Activated CD4-positive, CD25-positive, alpha-beta regulatory T cell treated with anti-CD3 and anti-CD28 coated beads, Interleukin-2, amount 50 U/mL, for 72 hours (primary cell): ENCODE measurements around the gene ESF1.
"Not testable (repeated sequence)": the region's sequence is repeated elsewhere in the genome, so short reads cannot be mapped to it uniquely, and the experiment has no call there.

Experiments used
- DNase-seq: peaks from one replicate; pipeline ENCODE4 v3.0.0; 2021

Gene ESF1

GRCh38 chr20:13738187-13738586 lies 46.5 kb downstream of the ESF1 start:
- not testable (repeated sequence) for DNase-seq

GRCh38 chr20:13736436-13737191 lies 48.1 kb downstream of the ESF1 start:
- DNase-seq: no peak

GRCh38 chr20:13735826-13736225 lies 48.9 kb downstream of the ESF1 start:
- DNase-seq: no peak

- DNase-seq: no peak
Observed at GRCh38 chr20:13723011-13723410, 61.7 kb downstream of the ESF1 start.

GRCh38 chr20:13718171-13718570 lies 66.5 kb downstream of the ESF1 start:
- DNase-seq: no peak

- DNase-seq: no peak
Observed at GRCh38 chr20:13717631-13718044, 67.1 kb downstream of the ESF1 start.

- no peak for DNase-seq
Observed at GRCh38 chr20:13715171-13715570, 69.5 kb downstream of the ESF1 start.

GRCh38 chr20:13708234-13708633 lies 76.5 kb downstream of the ESF1 start:
- DNase-seq: no peak

GRCh38 chr20:13703265-13703664 lies 81.5 kb downstream of the ESF1 start:
- no peak for DNase-seq

GRCh38 chr20:13701486-13701885 lies 83.2 kb downstream of the ESF1 start:
- DNase-seq: no peak

GRCh38 chr20:13700761-13701160 lies 84.0 kb downstream of the ESF1 start:
- no peak for DNase-seq

GRCh38 chr20:13694420-13695150 lies 90.1 kb downstream of the ESF1 start:
- DNase-seq: no peak

GRCh38 chr20:13692802-13693736 lies 91.7 kb downstream of the ESF1 start:
- no peak for DNase-seq

- DNase-seq: no peak
Observed at GRCh38 chr20:13690943-13691342, 93.8 kb downstream of the ESF1 start.

GRCh38 chr20:13687815-13688214 lies 96.9 kb downstream of the ESF1 start:
- DNase-seq: no peak

GRCh38 chr20:13685623-13686022 lies 99.1 kb downstream of the ESF1 start:
- no peak for DNase-seq

- no peak for DNase-seq
Observed at GRCh38 chr20:13684566-13685222, 100.0 kb downstream of the ESF1 start.

GRCh38 chr20:13683833-13684232 lies 100.9 kb downstream of the ESF1 start:
- no peak for DNase-seq

- DNase-seq: no peak
Observed at GRCh38 chr20:13681248-13682125, 103.2 kb downstream of the ESF1 start.

GRCh38 chr20:13678944-13679343 lies 105.8 kb downstream of the ESF1 start:
- DNase-seq: no peak

- no peak for DNase-seq
Observed at GRCh38 chr20:13677241-13677640, 107.5 kb downstream of the ESF1 start.

- DNase-seq: no peak
Observed at GRCh38 chr20:13676682-13677081, 108.0 kb downstream of the ESF1 start.
